HG03095 (cell line): Measurements from ENCODE around the gene PAXIP1.
"Not testable (repeated sequence)": the region's sequence is repeated elsewhere in the genome, so short reads cannot be mapped to it uniquely, and the experiment has no call there.

Experiments
- ATAC-seq: cut with Tn5 transposase; IDR thresholded peaks from one replicate; pipeline ENCODE4 v1.9.1; 2021; ENCODE audit warnings: moderate library complexity; ENCODE audit not compliant: unreplicated experiment

The PAXIP1 gene

DNA sequence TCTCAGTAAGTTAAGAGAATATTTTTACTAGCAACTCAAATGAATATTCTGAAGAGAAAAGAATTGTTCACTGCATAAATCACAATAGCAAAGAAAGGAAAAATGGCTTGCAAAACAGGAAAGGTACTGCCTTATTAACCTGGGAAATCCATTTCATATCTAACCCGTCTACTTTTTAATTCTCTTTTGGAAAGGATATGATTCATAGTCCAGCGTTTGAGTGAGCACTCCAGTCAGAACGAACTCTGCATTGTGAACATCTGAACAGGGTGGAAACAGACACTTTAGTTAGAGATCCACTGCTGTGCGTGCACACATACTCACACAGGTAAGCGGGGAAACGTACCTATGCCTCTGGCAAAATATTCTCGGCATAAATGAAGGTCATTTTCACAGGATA lies 56.8 kb downstream of the PAXIP1 start:
- no peak for ATAC-seq

DNA sequence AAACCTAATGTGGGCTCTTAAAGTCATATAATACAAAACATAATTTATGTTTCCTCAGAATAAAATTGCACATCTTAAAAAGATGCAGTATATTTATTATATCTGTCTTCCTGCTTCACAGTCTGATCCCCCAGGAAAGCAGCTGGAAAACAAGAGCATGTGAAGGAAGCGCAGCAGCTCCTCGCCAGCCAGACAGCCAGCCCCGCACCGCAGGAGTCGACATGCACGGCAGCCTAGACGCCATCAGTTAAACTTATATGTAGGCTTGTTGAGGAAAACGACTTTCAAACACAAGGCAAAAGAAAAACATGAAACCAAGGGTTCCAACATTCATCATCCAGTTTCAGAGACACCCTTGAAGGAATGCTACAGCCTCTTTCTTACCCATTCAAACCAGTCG lies 59.0 kb downstream of the PAXIP1 start:
- ATAC-seq, result no peak

DNA sequence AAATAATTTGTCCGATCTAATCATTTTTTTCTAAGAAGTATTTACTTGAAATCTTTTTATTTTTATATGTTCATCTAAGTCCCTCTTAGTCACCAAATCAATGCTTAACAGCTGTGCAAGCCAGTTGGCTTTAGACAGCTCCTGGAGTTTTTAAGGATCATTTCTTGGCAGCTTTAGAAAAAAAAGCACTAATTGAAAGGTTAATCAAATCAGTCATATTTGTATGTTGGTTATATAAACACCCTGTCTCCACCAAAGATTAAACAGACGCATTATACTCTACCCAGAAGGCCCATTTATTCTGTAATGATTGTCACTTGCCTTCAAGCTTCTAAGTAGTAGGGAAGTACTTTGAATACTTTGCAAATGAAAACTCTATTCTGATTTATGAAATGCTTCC lies 60.2 kb downstream of the PAXIP1 start:
- ATAC-seq, result no peak

DNA sequence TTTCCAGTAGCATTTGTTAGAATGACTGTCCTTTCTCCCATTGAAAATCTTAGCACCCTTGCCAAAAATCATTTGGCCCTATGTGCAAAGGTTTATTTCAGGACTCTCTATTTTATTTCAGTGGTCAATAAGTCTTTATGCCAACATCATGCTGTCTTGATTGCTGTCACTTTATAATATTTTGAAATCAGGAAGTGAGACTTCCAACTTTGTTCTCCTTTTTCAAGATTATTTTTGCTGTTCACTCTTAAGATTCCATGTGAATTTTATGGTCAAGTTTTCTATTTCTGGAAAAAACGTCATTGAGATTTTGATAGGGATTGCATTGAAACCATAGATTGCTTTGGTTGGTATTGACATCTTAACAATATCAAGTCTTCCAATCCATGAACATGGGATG lies 65.1 kb downstream of the PAXIP1 start:
- no peak for ATAC-seq

DNA sequence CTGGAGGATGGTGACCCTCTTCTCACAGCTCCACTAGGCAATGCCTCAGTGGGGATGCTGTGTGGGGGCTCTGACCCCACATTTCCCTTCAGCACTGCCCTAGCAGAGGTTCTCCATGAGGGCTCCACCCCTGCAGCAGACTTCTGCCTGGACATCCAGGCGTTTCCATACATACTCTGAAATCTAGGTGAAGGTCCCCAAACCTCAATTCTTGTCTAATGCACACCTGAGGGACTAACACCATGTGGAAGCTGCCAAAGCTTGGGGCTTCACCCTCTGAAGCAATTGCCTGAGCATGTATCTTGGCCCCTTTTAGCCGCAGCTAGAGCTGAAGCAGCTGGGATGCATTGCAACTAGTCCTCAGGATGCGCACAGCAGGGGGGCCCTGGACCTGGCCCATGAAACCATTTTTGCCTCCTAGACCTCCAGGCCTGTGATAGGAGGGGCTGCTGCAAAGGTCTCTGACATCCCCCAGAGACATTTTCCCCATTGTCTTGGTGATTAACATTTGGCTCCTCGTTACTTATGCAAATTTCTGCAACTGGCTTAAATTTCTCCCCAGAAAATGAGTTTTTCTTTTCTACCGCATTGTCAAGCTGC lies 68.5 kb downstream of the PAXIP1 start:
- ATAC-seq, result not testable (repeated sequence)

DNA sequence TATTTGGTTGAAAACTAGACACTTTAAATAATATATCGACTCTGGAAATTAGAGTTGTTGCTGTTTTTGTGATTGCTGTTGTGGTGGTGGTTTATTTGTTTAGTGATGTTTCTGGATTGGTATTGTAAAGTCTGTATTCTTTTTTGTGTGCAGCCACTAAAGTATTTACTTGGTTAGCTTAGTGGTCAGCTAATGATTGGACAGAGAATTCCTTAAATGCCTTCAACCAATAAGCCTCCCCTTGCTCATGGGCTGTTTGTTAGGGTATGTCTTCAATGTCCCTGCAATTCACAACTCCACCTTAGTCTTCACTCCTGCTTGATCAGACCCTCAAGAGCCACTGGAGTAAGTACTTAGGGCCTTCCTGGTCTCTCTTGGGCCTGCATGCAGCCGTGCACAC lies 71.0 kb downstream of the PAXIP1 start:
- ATAC-seq, result no peak

DNA sequence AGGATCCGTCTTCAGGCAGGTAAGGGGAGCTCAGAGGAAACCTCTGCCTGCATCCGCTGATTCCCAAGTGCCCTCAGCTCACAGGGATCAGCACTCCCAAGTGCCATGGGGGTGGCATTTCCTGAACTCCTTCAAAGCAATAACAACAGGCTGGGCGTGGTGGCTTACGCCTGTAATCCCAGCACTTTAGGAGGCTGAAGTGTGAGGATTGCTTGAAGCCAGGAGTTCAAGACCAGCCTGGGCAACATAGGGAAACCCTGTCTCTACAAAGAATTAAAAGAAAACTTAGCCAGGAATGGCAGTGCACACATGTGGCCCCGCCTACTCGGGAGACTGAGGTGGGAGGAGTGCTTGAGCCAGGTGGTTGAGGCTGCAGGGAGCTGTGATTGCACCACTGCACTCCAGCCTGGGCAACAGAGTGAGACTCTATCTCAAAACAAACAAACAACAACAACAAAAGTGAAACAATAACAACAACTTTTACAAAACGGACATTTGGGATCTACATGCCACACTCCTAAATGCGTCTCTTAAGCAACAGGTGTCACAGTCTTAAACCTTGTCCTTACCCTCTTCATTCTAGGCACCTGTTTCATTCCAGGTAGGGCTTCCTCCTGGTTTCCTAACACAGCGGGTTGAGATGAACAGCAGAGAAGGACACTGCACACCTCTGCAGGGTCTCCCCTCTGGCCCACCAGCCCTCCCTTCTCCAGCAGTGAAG lies 73.8 kb downstream of the PAXIP1 start:
- no peak for ATAC-seq

DNA sequence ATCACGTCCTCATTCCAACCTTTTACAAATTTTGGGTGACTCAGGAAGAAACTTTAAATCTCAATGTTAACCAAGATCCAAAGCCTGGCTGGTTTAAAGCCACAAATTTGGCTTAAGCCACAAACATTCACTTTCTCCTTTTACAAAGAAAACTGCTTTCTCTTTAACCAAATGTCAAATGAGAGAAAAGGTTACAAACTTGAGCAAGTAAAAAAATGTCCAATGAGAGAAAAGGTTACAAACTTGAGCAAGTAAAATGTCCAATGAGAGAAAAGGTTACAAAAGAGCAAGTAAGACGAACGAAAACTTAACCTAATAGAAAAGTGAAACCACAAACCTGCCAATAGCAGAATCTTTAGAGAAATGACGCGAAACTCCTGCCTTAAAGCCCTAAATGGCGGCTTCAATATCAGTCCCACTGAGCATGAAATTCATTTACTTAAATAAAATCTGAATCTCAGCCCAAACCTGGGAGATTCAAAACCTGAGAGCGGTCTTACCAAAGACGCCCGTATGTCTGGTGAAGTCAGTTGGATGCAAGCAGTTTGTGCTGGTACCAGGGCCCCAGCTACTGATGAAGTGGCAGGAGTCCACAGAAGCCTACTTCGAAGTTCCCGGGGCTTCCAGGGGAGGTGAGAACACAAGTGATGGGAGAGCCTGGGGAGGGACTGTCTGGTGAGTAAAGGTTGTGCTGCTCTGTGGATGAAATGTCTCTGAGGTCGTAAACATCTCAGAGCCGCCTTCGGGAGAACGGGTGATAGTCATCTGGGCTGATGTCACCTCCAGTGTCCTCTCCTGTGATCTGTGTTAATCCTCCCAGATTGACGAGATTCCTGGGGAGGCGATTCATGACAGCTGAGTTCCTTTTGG lies 74.6 kb downstream of the PAXIP1 start:
- peak; percentile 80 for ATAC-seq

DNA sequence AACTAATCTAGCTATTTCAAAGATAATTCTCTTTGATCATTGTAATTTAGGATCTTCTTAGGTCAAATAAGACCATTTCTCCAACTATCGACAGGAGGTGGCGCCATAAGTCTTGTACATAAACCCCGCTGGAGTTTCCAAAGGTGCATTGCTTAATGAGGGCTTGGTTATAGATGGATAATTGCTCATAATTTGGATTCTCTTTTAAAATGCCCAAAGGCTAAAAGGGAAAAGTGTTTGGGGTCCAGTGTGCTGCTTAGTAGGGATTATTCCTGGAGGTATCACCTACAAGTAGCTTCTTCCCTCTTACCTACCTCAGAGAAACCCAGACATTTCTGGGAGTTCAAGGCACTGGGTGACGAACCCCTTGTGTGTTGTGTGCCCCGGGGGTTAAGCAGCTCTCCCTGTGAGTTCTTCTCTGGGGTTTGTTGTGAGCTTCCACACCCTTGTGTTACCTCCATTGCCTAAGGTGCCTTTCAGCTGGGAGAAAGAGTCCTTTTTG lies 75.2 kb downstream of the PAXIP1 start:
- peak; percentile 45 for ATAC-seq

DNA sequence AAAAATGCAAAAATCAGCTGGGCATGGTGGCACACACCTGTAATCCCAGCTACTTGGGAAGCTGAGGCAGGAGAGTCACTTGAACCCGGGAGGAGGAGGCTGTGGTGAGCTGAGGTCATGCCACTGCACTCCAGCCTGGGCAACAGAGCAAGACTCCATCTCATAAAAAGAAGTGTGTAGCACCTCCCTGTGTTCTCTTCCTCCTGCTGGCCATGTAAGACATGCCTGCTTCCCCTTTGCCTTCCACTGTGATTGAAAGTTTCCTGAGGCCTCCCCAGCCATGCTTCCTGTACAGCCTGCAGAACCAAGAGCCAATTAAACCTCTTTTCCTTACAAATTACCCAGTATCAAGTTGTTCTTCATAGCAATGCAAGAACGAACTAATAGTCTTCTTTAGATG lies 80.5 kb downstream of the PAXIP1 start:
- ATAC-seq, result not testable (repeated sequence)

DNA sequence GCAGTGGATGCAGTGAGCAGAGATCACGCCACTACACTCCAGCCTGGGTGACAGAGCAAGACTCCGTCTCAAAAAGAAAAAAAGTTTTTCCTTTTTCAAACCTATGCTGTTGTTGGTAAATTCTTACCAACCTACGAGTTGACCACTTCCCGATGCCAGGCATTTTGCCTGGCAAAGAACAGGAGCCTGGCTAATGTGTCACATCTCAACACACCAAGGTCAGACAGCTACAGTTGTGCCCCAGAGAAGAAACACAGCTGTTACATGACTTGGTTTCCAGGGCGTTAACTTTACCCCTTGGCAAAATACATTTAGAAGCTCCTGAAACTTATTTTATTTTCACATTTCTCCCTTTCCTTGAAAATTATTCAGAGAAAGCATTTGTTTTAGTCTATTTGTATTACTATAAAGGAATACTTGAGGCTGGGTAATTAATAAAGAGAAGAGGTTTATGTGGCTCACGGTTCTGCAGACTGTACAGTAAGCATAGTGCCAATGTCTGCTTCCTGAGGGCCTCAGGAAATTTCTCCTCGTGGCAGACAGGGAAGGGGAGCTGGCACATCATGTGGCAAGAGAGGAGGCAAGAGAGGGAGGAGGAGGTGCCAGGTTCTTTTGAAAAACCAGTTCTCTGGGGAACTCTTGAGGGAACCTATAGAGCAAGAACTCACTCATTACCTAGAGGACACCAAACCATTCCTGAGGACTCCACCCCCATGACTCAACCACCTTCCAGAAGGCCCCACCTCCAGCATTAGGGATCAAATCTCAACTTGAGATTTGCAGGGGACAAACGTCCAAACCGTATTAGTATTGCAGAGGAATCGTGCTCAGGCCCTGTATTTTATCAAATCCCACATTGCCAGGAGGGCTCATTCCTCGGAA lies 83.3 kb downstream of the PAXIP1 start:
- ATAC-seq, result no peak

DNA sequence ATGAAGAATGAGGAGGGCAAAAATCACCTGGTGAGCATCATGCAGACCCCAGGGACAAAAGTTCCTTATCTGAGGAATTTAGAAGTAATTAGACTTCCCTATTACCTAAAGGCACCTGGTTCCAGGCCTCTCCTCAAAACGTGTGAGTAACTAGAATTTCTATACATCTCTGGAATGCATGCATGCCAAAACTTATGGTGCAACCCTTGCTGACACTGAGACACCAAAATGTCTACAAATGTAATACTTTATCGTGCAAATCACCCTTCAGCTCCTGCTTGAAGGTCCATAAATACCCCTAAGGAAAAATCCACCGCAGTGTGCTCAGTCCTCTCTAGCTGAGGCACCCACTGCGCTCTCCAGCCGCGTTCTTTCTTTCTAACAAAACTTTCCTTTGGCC lies 84.2 kb downstream of the PAXIP1 start:
- ATAC-seq, result no peak

DNA sequence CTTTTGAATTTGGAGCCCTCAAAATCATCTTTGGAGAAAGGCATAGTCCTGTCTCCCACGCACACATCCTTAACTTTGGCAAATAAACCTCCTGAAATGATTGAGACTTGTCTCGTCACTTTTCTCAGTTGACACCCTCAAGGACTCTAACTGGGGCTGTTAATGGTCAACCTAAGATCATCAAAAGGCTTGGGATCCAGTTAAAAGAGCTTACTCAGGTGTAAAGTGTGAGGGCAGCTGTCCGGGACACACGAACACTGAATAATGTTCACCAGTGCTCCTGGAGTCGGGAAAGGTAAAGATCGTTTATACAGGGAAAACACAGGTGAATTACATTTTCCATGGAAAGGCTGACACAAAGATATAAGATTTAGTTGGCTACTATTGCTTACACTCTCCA lies 84.7 kb downstream of the PAXIP1 start:
- no peak for ATAC-seq

DNA sequence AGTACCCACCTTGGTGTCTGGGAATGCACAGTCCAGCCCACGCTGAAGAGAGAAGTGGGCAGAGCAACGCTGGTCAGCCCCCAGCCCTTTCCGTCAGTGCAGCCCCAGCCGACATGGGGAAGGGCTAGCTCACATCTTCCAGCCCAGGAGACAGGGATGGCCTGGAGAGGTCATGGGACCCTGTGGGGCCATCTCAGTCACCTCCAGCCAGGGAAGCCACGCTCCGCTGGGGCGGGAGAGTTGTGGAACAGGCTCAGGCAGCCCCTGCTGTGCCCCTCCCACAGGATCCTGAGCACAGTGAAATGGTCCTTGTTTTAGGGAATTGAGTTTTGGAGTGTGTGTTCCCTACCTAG lies 85.1 kb downstream of the PAXIP1 start:
- no peak for ATAC-seq

DNA sequence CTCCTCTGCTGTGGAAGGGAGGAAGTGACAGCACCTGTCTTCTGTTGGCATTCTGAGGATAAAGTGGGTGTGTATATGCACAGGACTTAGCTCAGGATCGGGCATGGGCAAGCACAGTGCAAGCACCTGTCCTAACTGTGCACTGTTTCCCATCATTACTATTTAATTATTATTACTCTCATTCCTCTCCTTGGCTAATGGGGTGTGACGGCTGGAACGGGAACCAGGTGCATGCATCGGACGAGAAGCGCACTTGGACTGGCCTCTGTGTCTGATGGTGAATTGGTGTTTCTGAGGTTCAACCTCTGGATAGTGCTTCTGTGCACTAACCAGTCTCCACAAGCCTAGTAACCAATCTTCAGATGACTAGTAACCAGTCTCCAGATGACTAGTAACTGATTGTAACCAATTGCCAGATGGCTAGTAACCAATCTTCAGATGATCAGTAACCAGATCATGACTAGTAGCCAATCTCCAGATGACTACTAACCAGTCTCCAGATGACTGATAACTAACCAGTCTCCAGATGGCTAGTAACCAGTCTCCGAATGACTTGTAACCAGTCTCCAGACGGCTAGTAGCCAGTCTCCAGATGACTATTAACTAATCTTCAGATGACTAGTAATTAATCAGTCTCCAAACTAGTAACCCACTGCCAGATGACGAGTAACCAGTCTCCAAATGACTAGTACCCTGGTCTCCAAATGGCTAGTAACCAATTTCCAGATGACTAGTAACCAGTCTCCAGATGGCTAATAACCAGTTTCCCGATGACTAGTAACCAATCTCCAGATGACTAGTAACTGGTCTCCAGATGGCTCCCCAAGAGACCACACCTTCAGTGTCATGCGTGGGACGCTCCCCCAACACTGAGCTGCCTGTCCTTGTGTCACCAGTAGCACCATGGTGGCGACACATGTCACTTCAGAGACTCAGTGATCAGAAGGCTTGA lies 85.8 kb downstream of the PAXIP1 start:
- no peak for ATAC-seq

DNA sequence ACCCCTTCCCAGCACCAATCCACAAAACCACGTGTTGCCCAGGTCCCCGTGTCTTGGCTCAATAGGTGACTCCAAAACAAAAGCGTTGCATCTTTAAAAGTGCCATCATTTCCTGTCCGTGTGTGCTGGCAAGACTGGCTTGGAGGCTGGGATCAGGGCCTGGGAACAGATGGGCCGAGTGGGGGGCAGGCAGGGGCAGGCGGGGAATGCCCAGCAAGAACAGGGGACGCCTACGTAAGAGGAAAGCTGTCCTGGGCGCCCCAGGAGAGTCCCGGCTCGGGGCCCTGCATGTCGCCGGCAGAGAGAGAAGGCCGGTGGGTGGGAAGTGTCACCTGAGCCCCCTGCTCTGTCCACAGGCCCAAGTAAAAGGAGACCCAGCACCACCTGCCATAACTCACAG lies 86.5 kb downstream of the PAXIP1 start:
- ATAC-seq, result no peak

DNA sequence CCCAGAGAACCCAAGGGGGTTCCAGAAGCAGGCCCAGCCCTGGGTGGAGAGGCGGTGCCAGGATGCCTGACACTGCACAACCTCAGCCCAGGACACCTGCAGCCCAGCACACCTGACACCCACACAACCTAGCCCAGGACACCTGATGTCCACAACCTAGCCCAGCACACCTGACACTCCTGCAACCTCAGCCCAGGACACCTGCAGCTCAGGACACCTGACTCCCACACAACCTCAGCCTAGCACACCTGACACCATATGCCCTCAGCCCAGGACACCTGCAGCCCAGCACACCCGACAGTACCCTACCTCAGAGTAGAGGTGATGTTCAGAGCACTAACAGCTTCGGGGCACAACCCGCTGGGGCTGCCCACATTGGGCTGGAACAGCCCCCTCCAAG lies 87.3 kb downstream of the PAXIP1 start:
- no peak for ATAC-seq

DNA sequence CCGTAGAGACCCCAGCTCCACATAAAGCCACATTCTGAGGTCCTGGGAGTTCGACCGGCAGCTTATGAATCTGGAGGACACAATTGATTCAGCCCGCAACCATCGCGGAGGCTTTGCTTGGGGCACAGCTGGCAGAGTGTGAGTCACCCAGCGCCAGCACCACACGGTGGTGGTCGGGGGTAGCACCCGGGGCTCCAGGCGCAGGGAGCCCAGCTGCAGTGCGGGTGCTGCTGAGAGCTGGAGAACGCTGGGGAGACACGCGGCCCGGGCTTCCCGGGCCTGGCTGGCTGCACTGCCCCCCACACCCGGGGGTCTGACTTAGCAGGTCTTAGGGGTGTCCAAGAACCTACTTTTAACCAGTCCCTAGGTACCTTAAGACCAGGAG lies 87.9 kb downstream of the PAXIP1 start:
- ATAC-seq, result no peak

DNA sequence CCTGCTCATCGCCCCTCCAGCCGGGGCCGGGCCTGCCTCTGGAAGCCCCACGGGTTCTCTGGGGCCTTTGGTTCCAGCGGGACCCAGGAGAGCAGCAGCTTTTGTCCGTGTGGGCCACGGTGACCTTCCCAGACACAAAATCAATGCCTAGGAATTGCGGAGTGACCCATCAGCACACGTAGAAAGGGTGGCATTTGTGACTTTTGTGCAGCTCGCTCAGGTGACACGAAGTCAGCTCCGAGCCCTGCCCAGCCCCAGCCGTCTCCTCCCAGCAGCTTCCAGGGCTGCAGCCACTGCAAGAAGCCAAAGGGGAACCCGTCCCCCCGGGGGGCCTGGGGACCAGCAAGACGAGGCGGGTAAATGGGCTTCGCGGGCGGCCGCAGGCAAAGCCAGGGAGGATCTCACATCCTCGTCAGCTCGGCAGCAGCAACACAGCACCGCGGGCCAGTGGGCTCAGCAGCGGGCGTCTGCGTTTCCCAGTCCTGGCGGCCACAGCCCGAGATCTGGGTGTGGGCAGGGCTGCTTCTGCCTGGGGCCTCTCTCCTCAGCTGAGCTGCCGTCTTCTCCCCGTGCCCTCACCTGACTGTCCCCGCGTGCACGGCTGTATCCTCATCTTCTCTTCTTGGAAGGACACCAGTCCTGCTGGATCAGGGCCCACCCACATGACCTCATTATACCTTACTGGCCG lies 88.5 kb downstream of the PAXIP1 start:
- no peak for ATAC-seq
